HepG2 (cell line): Measurements from ENCODE around the gene CCNF. TPM values are rescaled to one million over a fixed set of nuclear protein-coding genes. Genes with fewer than 3 reads are reported as not detected.

Experiments used
- AKAP8 ChIP-seq: sonication (generic); formaldehyde crosslinking; IDR thresholded peaks from 2 replicates; pipeline ENCODE4 v1.5.1; 2020; ENCODE audit warnings: mild to moderate bottlenecking, missing genetic modification reagents
- BRD4 ChIP-seq: sonication (generic); formaldehyde crosslinking; IDR thresholded peaks from 2 replicates; pipeline ENCODE4 v1.4.0; 2020; ENCODE audit warnings: missing genetic modification reagents
- EP300 ChIP-seq, 3 experiments: sonication (generic) in 1 of 3; formaldehyde crosslinking in 1 of 3; IDR thresholded peaks; 2 replicates each; pipeline versions ENCODE4 v1.5.1 to v1.6.1; 2011 to 2020; ENCODE audit warnings: low read depth in 2 of 3, low read length in 2 of 3, borderline replicate concordance in 1 of 3, improper control_type of control experiment in 1 of 3, mild to moderate bottlenecking in 1 of 3, missing genetic modification reagents in 1 of 3, moderate library complexity in 1 of 3
- FOXM1 ChIP-seq: sonication (generic); formaldehyde crosslinking; IDR thresholded peaks from 2 replicates; pipeline ENCODE4 v1.5.0; 2020; ENCODE audit warnings: missing genetic modification reagents
- HDAC1 ChIP-seq: sonication (generic); formaldehyde crosslinking; IDR thresholded peaks from 2 replicates; pipeline ENCODE4 v1.5.1; 2020; ENCODE audit warnings: mild to moderate bottlenecking, missing genetic modification reagents
- IKZF4 ChIP-seq: sonication (generic); formaldehyde crosslinking; IDR thresholded peaks from 2 replicates; pipeline ENCODE4 v1.5.1; 2020; ENCODE audit warnings: borderline replicate concordance, mild to moderate bottlenecking, low read depth, missing genetic modification reagents; ENCODE audit errors: not compliant biosample characterization
- MED8 ChIP-seq: sonication (generic); formaldehyde crosslinking; IDR thresholded peaks from 2 replicates; pipeline ENCODE4 v1.8.1; 2023; ENCODE audit warnings: mild to moderate bottlenecking, missing genetic modification reagents; ENCODE audit not compliant: insufficient replicate concordance
- MTF1 ChIP-seq: sonication (generic); formaldehyde crosslinking; IDR thresholded peaks from 2 replicates; pipeline ENCODE4 v1.5.0; 2020; ENCODE audit warnings: missing genetic modification reagents
- NR2F6 ChIP-seq, 2 experiments: IDR thresholded peaks; 2 replicates each; pipeline ENCODE4 v1.6.1; 2016; ENCODE audit warnings: antibody characterized with exemption in 1 of 2, mild to moderate bottlenecking in 1 of 2
- RBFOX2 ChIP-seq: fragments of 200-400 bp; formaldehyde crosslinking; IDR thresholded peaks from 2 replicates; pipeline ENCODE4 v1.6.1; 2017; ENCODE audit warnings: low read depth, mild to moderate bottlenecking, low read length
- SALL1 ChIP-seq: sonication (generic); formaldehyde crosslinking; IDR thresholded peaks from 2 replicates; pipeline ENCODE4 v1.8.0; 2022; ENCODE audit warnings: mild to moderate bottlenecking, missing genetic modification reagents
- SAP130 ChIP-seq: IDR thresholded peaks from 2 replicates; pipeline ENCODE4 v1.6.1; 2016; ENCODE audit warnings: low read depth
- ZNF251 ChIP-seq: sonication (generic); formaldehyde crosslinking; IDR thresholded peaks from 2 replicates; pipeline ENCODE4 v1.9.0; 2021; ENCODE audit warnings: mild to moderate bottlenecking, missing genetic modification reagents
- ZNF33B ChIP-seq: sonication (generic); formaldehyde crosslinking; IDR thresholded peaks from 2 replicates; pipeline ENCODE4 v1.5.1; 2020; ENCODE audit warnings: mild to moderate bottlenecking, missing genetic modification reagents
- ZNF510 ChIP-seq: sonication (generic); formaldehyde crosslinking; IDR thresholded peaks from 2 replicates; pipeline ENCODE4 v1.4.0; 2020; ENCODE audit warnings: low read depth, mild to moderate bottlenecking, missing genetic modification reagents
- ZNF766 ChIP-seq: sonication (generic); formaldehyde crosslinking; IDR thresholded peaks from 2 replicates; pipeline ENCODE4 v1.5.0; 2020; ENCODE audit warnings: missing genetic modification reagents, borderline replicate concordance
- ZNF777 ChIP-seq: sonication (generic); formaldehyde crosslinking; IDR thresholded peaks from 2 replicates; pipeline ENCODE4 v1.4.0; 2020; ENCODE audit warnings: missing genetic modification reagents
- ZNF883 ChIP-seq: sonication (generic); formaldehyde crosslinking; IDR thresholded peaks from 2 replicates; pipeline ENCODE4 v1.5.1; 2020; ENCODE audit warnings: mild to moderate bottlenecking, missing genetic modification reagents; ENCODE audit errors: not compliant biosample characterization
- ZSCAN30 ChIP-seq: sonication (generic); formaldehyde crosslinking; IDR thresholded peaks from 2 replicates; pipeline ENCODE4 v1.5.0; 2020; ENCODE audit warnings: mild to moderate bottlenecking, missing genetic modification reagents
- polyA plus RNA-seq, 8 experiments: library from polyadenylated mRNA; depleted of rRNA in 3 of 8; stranded (reverse) in 7 of 8; unstranded in 1 of 8; fragments of >200 nt; fragmentation: Illumina TruSeq in 4 of 8; extraction: Trizol in 4 of 8; gene quantifications; 2 replicates each; pipeline versions ENCODE4 v1.2.1 to v1.2.3, GENCODE V29; 2011 to 2016; ENCODE audit warnings: low read depth in 4 of 8, missing spikeins in 1 of 8, mixed read lengths in 1 of 8; ENCODE audit not compliant: insufficient read depth in 1 of 8
- total RNA-seq, 5 experiments: library from RNA; depleted of rRNA; stranded (reverse); fragments of >200 nt; fragmentation: Illumina TruSeq; extraction: Trizol; gene quantifications; 2 replicates each; pipeline ENCODE4 v1.2.3, GENCODE V29; 2016; ENCODE audit warnings: low read depth in 1 of 5
- TF ChIP-seq, protein P1 (sequence below): sonication (generic); formaldehyde crosslinking; IDR thresholded peaks from 2 replicates; pipeline ENCODE4 v1.4.0; 2020; ENCODE audit warnings: missing genetic modification reagents
- TF ChIP-seq, protein P2 (sequence below): sonication (generic); formaldehyde crosslinking; IDR thresholded peaks from 2 replicates; pipeline ENCODE4 v1.8.0; 2023; ENCODE audit warnings: mild to moderate bottlenecking, missing genetic modification reagents

Gene CCNF
- total and polyA plus RNA-seq, 2 of the 13 experiments (the other 11 are each of a cell fraction or from before 2014, with no cell fraction given): 6.4 to 22.8 TPM

DNA sequence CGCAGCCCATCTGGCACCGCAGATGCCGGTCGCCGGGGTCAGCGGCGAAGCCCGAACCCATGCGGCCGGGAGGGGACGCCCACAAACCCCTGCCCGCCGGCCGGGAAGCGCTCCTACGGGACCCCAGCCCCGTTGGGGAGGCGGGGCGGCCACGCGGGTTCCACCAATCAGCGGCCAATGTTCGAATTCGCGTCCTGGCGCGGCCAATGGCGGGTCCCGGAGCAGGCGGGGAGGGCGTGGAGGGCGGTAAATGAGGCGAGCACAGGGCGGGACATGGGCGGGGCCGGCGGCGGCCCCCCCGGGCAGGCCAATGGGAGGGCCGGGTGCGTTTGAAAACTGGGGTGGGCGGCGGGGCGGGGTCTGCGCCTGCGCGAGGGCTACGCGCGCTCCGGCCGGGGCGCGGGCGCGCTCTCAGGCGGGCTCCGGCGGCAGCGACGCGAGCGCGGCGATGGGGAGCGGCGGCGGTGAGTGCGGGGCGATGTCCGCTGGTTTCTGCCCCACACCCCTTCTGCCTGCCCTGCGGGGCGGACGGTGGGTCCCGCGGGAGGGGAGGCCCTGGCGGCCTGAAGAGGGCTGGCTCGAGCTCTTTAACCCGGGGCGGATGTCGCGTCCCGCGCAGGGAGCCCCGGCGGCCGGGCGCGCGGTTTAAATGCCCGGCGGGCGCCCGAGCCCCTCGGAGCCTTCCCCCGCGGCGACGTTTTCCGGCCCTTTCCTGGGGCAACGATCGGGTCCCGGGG, at the start of gene CCNF (continued):
- TF ChIP-seq, protein P1, sequence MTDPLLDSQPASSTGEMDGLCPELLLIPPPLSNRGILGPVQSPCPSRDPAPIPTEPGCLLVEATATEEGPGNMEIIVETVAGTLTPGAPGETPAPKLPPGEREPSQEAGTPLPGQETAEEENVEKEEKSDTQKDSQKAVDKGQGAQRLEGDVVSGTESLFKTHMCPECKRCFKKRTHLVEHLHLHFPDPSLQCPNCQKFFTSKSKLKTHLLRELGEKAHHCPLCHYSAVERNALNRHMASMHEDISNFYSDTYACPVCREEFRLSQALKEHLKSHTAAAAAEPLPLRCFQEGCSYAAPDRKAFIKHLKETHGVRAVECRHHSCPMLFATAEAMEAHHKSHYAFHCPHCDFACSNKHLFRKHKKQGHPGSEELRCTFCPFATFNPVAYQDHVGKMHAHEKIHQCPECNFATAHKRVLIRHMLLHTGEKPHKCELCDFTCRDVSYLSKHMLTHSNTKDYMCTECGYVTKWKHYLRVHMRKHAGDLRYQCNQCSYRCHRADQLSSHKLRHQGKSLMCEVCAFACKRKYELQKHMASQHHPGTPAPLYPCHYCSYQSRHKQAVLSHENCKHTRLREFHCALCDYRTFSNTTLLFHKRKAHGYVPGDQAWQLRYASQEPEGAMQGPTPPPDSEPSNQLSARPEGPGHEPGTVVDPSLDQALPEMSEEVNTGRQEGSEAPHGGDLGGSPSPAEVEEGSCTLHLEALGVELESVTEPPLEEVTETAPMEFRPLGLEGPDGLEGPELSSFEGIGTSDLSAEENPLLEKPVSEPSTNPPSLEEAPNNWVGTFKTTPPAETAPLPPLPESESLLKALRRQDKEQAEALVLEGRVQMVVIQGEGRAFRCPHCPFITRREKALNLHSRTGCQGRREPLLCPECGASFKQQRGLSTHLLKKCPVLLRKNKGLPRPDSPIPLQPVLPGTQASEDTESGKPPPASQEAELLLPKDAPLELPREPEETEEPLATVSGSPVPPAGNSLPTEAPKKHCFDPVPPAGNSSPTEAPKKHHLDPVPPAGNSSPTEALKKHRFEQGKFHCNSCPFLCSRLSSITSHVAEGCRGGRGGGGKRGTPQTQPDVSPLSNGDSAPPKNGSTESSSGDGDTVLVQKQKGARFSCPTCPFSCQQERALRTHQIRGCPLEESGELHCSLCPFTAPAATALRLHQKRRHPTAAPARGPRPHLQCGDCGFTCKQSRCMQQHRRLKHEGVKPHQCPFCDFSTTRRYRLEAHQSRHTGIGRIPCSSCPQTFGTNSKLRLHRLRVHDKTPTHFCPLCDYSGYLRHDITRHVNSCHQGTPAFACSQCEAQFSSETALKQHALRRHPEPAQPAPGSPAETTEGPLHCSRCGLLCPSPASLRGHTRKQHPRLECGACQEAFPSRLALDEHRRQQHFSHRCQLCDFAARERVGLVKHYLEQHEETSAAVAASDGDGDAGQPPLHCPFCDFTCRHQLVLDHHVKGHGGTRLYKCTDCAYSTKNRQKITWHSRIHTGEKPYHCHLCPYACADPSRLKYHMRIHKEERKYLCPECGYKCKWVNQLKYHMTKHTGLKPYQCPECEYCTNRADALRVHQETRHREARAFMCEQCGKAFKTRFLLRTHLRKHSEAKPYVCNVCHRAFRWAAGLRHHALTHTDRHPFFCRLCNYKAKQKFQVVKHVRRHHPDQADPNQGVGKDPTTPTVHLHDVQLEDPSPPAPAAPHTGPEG (CRISPR knock-in tag): 0 out of 2 replicates have a peak, but pooled peaks have one; percentile 22
- 0 out of 2 replicates have a peak, but pooled peaks have one; percentile 38 for TF ChIP-seq MTF1 (CRISPR knock-in tag)
- TF ChIP-seq ZNF510 (CRISPR knock-in tag): 0 out of 2 replicates have a peak, but pooled peaks have one; percentile 87
- TF ChIP-seq ZNF777 (CRISPR knock-in tag): peak; percentile 78
- peak; percentile 16 for TF ChIP-seq MED8 (CRISPR knock-in tag)
- TF ChIP-seq ZNF766 (CRISPR knock-in tag): peak; percentile 77; the same call in 1 of the 2 replicates
- TF ChIP-seq NR2F6 (IDR thresholded peaks at IDR 0.05): no peak
- TF ChIP-seq NR2F6 (CRISPR knock-in tag; IDR thresholded peaks at IDR 0.05): 0 out of 2 replicates have a peak, but pooled peaks have one; percentile 18
- 0 out of 2 replicates have a peak, but pooled peaks have one; percentile 29 for TF ChIP-seq AKAP8 (CRISPR knock-in tag)
- TF ChIP-seq ZNF883: peak; percentile 6
- TF ChIP-seq IKZF4 (CRISPR knock-in tag): peak; percentile 2
- no peak for TF ChIP-seq EP300 (IDR thresholded peaks at IDR 0.05; ENCODE audit: low read depth in 2 of 2, low read length in 2 of 2)
- no peak for TF ChIP-seq EP300 (CRISPR knock-in tag; IDR thresholded peaks at IDR 0.05; ENCODE audit: borderline replicate concordance)
- TF ChIP-seq, protein P2, sequence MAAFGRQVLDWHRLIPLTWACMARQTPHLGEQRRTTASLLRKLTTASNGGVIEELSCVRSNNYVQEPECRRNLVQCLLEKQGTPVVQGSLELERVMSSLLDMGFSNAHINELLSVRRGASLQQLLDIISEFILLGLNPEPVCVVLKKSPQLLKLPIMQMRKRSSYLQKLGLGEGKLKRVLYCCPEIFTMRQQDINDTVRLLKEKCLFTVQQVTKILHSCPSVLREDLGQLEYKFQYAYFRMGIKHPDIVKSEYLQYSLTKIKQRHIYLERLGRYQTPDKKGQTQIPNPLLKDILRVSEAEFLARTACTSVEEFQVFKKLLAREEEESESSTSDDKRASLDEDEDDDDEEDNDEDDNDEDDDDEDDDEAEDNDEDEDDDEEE (CRISPR knock-in tag): 0 out of 2 replicates have a peak, but pooled peaks have one; percentile 31
- peak; percentile 34; the same call in 1 of the 2 replicates for TF ChIP-seq ZNF33B (CRISPR knock-in tag)
- TF ChIP-seq FOXM1 (CRISPR knock-in tag): peak; percentile 98
- peak; percentile 7; the same call in 1 of the 2 replicates for TF ChIP-seq SALL1 (CRISPR knock-in tag)
- no peak for TF ChIP-seq ZNF251 (CRISPR knock-in tag)
- peak; percentile 45 for TF ChIP-seq HDAC1 (CRISPR knock-in tag)
- no peak for TF ChIP-seq ZSCAN30 (CRISPR knock-in tag)
- TF ChIP-seq RBFOX2: peak; percentile 75
- TF ChIP-seq SAP130 (CRISPR knock-in tag): peak; percentile 55; the same call in 1 of the 2 replicates
- TF ChIP-seq BRD4 (CRISPR knock-in tag): no peak
